Esophagus mucosa (tissue), 1 donor: ENCODE results near the gene ZNF521. TPM values are rescaled to one million over a fixed set of nuclear protein-coding genes. Genes with fewer than 3 reads are reported as not detected.
A peak's percentile ranks its signal among the peaks of the same experiment; 100 is the strongest.

Experiments used
- ATAC-seq: fragments of 200-7000 bp; cut with Tn5 transposase; one replicate; pipeline ENCODE4 v1.9.1; 2020
- total RNA-seq: library from RNA; stranded (reverse); gene quantifications from one replicate; pipeline ENCODE4 v1.2.4, GENCODE V29; 2023
- donor health status: DM: yes; HTN: yes; CAD: no.

The ZNF521 gene
- total RNA-seq, 1 donor from 2014 or later, result 3.3 TPM

DNA sequence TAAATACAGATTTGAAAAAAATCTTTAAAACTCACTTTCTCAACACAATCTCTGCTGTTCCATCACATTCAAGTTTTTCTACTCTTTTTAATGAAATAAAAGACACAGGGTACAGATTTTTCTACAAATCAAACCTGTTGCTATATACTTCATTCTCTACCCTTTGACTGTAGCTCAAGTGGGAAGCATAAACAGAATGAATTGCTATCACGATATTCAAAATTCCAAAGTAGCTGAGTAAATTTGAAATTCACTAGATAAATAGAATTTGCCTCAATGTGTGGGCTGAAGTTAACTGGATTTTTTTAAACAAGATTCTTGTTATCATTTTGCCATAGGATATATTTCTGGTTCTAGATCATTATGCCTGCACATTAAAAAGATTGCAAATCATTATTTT is 185.9 kb downstream of the ZNF521 start:
- ATAC-seq, result no peak

- peak; percentile 37 for ATAC-seq
These were observed 186.8 kb downstream of the ZNF521 start for GRCh38 chr18:25164848-25165811.

- no peak for ATAC-seq
These were observed 187.6 kb downstream of the ZNF521 start for GRCh38 chr18:25164211-25164847.

GRCh38 chr18:25153426-25153825 is 198.5 kb downstream of the ZNF521 start:
- ATAC-seq, result no peak

- no peak for ATAC-seq
These were observed 204.0 kb downstream of the ZNF521 start for GRCh38 chr18:25147877-25148488.

DNA sequence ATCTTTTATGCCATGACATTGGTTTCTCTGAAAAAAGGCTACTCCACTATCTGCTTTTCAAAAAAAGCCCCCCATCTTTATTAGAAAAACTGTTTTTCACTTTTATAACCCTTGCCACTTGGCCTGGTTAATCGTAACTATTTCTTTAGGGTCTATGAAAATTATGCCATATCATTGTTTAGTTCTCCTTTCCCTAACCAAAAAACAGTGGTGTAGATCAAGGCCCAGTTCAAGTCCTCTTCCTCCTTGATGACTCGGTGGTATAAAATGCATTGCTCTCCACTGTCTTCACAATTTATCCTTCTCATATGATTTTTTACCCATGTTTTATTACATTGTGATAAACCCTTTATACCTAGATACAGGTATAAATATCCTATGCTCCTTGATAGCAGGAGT is 205.5 kb downstream of the ZNF521 start:
- no peak for ATAC-seq

DNA sequence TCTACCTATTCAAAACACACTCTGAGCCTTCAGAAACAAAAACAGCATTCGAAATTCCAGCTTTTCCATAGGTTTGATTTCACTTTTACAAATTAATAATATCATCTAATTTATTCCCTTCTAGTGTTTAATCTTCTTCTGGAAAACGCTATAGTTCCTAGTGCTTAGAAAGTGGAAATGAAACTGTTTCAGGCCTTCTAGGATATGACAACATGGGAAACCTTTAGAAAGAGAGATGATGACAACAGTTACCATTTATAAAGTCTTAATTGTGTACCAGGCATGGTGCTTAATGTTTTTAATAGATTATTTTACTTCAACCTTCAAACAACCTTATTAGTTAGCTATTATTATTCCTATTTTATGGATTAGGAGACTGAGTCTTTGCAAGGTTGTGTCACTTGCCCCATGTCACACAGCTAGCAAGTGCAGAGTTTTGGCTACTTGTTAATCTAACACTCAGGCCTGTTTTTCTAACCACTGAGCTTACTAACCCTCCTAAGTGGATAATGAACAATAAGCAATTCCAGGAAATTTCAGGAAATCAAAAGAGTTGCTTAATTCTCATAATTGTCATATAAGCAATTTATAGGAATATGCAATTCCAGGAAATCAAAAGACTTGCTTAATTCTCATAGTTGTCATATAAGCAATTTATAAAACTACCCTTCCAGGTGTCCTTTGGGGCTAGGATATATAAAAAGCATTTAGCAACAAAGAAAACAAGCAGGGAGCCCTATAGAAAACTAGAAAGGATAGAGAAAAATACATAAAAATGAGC is 206.0 kb downstream of the ZNF521 start:
- ATAC-seq, result no peak

DNA sequence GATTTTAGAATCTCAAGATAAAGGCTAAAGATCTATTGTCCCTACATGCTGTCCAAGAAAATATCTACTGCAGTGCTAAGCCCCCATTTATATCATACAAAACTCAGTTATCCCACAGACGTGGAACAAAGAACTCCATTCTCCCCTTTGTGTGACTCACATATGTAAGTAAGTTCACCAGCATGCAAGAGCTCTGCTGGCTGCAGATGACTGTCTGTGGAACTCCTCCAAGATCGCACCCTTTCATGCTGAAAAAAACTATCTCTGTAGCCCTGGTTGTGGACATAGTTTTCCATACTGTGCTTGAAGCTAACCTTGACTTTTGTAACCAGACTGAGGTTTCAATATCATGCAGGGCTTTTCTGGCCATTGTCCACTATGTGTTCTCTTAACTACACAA is 207.1 kb downstream of the ZNF521 start:
- ATAC-seq, result no peak

DNA sequence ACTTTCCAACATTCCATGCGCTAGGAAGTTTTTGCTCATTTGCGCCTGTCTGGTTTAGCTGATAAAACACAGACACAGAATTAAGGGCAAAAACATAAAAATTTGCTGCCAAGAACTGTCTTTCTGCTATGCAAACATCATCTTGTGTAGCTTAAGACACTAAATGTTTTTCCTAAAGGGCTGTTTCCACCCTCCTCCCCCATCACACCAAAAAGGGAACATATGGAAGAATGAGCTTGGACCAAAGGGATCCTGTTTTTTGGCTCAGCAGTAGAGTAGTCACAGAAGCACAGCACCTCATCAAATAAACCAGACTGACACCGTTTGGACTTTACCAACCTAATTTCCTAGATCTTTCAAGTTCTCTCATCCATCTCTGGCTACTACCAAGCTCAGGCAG is 210.1 kb downstream of the ZNF521 start:
- ATAC-seq, result no peak

GRCh38 chr18:25141399-25141798 is 210.6 kb downstream of the ZNF521 start:
- ATAC-seq, result no peak

- ATAC-seq, result no peak
These were observed 211.0 kb downstream of the ZNF521 start for GRCh38 chr18:25140962-25141308.

DNA sequence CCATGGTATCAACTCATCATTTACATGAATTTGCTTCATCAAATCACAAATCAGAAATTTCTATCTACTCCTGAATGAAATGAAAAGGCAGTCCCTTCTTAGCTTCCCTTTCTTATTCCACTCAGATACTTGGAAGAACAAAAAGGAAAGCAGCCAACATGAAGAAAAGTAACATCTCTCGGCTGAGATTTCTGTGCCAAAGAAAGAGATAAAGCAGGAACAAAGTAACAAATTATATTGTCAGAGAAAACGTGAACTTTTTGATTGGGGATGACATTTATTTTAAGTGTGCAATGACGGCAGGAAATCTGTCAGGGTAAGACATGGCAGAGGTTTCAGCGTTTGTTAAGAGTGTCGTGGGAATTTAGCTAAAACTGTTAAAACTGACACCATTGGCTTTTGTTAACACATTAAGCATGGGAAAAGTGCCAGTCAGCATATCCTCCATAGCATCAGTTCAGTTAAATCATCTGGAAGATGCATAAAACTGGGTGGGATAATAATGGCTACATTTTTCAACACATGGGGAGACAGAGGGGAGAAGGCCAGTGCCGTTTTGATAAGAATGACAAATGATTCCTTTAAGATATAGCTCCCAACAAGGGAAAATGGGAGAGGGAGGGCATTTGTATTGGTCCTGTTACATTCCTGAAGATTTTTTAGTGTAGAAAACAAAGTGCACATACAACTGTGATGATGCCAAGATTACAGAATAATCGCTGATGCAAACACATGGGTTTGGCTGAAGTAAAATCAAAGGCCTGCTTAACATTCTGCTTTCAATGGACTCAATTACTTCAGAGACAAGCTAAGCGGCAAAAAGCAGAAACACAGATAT is 211.6 kb downstream of the ZNF521 start:
- no peak for ATAC-seq

GRCh38 chr18:25137197-25137472 is 214.8 kb downstream of the ZNF521 start:
- ATAC-seq, result no peak

- ATAC-seq, result no peak
These were observed 215.4 kb downstream of the ZNF521 start for GRCh38 chr18:25136416-25137196.

DNA sequence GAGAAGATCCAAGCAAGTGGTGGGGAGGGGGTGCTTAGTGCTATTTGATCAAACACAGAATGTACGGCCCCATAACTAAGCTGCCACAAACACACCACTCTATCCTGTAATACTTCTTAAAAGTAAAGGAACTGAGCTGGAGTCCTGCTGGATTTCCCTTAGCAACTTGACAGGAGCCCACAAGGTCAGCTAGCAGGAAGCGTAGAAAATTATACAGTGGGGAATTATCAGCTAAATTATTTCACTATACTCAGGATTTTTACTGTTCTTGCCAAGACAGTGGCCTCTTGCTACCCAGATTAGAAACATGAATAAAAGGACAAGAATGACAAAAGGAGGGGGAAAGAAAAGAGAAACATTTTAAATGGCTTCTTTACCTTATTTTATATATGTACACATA is 217.1 kb downstream of the ZNF521 start:
- ATAC-seq, result no peak

DNA sequence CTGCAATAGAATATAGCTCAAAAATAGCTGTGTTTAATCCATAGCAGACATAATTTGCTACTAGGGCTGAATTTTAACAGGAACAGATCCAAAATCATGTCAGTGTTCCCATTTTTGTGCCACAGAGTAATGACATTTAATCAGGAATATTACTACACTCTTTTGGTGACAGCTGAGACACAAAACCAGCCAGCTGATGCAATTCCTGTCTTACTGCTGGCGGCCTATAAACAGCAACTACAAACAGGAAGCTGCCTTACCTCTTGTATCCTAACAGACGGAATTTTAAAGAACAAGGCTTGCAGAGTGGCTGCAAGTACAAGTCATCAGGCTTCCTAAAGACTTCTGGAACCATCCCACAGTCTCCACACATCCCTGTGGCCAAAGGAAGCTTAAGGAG is 218.1 kb downstream of the ZNF521 start:
- ATAC-seq, result no peak

DNA sequence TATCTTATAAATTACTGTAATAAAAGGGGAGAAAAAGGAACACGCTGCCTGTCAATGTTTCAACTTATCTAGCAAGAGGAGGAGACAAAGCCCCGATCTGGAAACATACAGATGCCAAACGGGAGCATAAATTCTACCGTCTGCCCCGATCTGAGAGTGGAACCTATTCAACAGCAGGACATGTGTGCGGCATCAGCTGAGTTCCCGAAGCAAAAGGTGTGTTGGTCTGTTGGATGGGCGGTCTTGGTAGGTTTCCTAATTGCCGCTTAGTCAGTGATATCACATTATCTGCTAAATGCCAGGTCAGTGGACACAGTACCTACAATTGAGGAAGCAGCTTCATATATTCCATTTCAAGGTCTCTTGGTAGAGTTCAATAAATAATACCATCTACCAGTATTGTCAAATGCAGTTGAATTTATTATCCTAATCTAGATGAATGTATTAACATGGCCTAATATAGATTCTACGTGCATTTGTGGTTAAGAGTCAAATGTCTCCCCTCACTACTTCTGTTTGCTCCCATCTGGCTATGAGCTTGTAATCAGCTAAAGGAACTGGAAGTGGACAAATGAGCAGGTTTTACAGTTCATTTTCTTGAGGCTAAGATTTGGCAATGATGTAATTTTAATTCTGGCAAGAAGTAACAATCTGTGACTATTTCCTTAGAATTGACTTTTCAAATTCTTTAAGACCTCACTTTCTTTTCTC is 219.0 kb downstream of the ZNF521 start:
- no peak for ATAC-seq

DNA sequence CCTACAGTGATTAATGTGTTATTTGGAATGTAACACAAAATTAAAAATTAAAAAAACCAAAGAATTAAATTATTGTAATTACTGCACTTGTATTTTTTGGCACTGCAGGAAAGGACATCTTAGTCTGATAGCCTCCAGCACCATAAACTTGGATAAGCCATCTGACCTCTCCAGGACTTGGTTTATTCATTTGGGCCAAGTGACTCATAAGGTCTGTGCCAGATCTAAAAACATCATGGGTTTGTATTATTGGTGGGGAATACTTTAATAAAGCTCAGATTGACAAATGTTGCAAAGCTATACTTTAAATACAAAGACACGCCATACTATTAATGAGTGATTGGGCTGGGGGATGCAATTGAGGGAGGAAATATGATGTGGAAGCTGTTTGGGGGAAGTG is 225.2 kb downstream of the ZNF521 start:
- ATAC-seq, result no peak

GRCh38 chr18:25125680-25126079 is 226.3 kb downstream of the ZNF521 start:
- no peak for ATAC-seq

- no peak for ATAC-seq
These were observed 228.3 kb downstream of the ZNF521 start for GRCh38 chr18:25123438-25124232.
